SK-N-DZ (cell line): ENCODE data around the gene MLYCD. TPM values are rescaled to one million over a fixed set of nuclear protein-coding genes. Genes with fewer than 3 reads are reported as not detected.
A peak's percentile ranks its signal among the peaks of the same experiment; 100 is the strongest.

ENCODE experiments used
- DNase-seq: peaks from one replicate; pipeline ENCODE4 v3.0.0-alpha.2; 2015; ENCODE audit warnings: low spot score
- polyA plus RNA-seq, 2 experiments: library from polyadenylated mRNA; depleted of rRNA; stranded (reverse); fragments of >200 nt; gene quantifications; 2 replicates each; pipeline ENCODE4 v1.2.3, GENCODE V29; 2014

MLYCD gene
- 3.0 and 3.6 TPM in 2 replicates for polyA plus RNA-seq (2014; cell fraction: cytosol; rRNA removed)
- 5.4 and 5.7 TPM in 2 replicates for polyA plus RNA-seq (2014; cell fraction: nucleus; rRNA removed)

- DNase-seq, result peak; percentile 68
These were observed at the start of gene MLYCD for GRCh38 chr16:83898463-83899271. TSS of gene MLYCD (plus strand) at chr16:83899115. CDS start at chr16:83899145, 30 bp downstream.

- DNase-seq, result no peak
These were observed 49.5 kb upstream of the MLYCD start for GRCh38 chr16:83849421-83849820.

GRCh38 chr16:83850947-83851346 is 48.0 kb upstream of the MLYCD start:
- no peak for DNase-seq

GRCh38 chr16:83851473-83851872 is 47.4 kb upstream of the MLYCD start:
- no peak for DNase-seq

GRCh38 chr16:83852774-83853173 is 46.1 kb upstream of the MLYCD start:
- DNase-seq, result no peak

- no peak for DNase-seq
These were observed 45.1 kb upstream of the MLYCD start for GRCh38 chr16:83853834-83854233.

- DNase-seq, result no peak
These were observed 44.5 kb upstream of the MLYCD start for GRCh38 chr16:83854420-83854819.

- no peak for DNase-seq
These were observed 42.1 kb upstream of the MLYCD start for GRCh38 chr16:83856792-83857191.

- no peak for DNase-seq
These were observed 39.6 kb upstream of the MLYCD start for GRCh38 chr16:83859265-83859664.

GRCh38 chr16:83862661-83863060 is 36.3 kb upstream of the MLYCD start:
- DNase-seq, result no peak

- DNase-seq, result no peak
These were observed 35.2 kb upstream of the MLYCD start for GRCh38 chr16:83863682-83864081.

- DNase-seq, result no peak
These were observed 28.1 kb upstream of the MLYCD start for GRCh38 chr16:83870830-83871229.

- DNase-seq, result no peak
These were observed 20.1 kb upstream of the MLYCD start for GRCh38 chr16:83878838-83879237.

- no peak for DNase-seq
These were observed 16.6 kb upstream of the MLYCD start for GRCh38 chr16:83882163-83882885.

GRCh38 chr16:83886199-83886971 is 12.5 kb upstream of the MLYCD start:
- DNase-seq, result no peak

GRCh38 chr16:83887080-83887479 is 11.8 kb upstream of the MLYCD start:
- DNase-seq, result no peak

GRCh38 chr16:83887564-83887963 is 11.4 kb upstream of the MLYCD start:
- DNase-seq, result no peak

GRCh38 chr16:83888672-83889044 is 10.3 kb upstream of the MLYCD start:
- no peak for DNase-seq

GRCh38 chr16:83890359-83890758 is 8.6 kb upstream of the MLYCD start:
- DNase-seq, result no peak

GRCh38 chr16:83891742-83892141 is 7.2 kb upstream of the MLYCD start:
- no peak for DNase-seq

- no peak for DNase-seq
These were observed 3.7 kb upstream of the MLYCD start for GRCh38 chr16:83895243-83895642.

GRCh38 chr16:83895942-83896341 is 3.0 kb upstream of the MLYCD start:
- no peak for DNase-seq
